ENCODE results near the gene GAPDH.

GRCh38 chr12:6523708-6524107 is 10.6 kb upstream of the GAPDH start:
- TF ChIP-seq CTCF (conservative IDR thresholded peaks at IDR 0.05 in 1 of 2, IDR thresholded peaks at IDR 0.05 in 1 of 2; ENCODE audit: low read depth in 1 of 2, low read length in 2 of 2): no peak
- no peak for TF ChIP-seq EZH2 (IDR thresholded peaks at IDR 0.05; ENCODE audit: low read length, missing control alignments)

Measured in fibroblast of lung (primary cell).